GM06990 (cell line): ENCODE results near the gene MT1B.

ENCODE experiments used
- DNase-seq: peaks from one replicate; pipeline ENCODE4 v3.0.0-alpha.2; 2011; ENCODE audit not compliant: insufficient read length; ENCODE audit errors: extremely low read depth
- H3K27me3 ChIP-seq: replicated peaks from 2 replicates; pipeline ENCODE4 v1.6.0; 2011; ENCODE audit warnings: low read length; ENCODE audit not compliant: control insufficient read depth, insufficient read depth
- H3K36me3 ChIP-seq: 2 replicates; pipeline ENCODE4 v1.5.1; 2011; ENCODE audit warnings: low read length; ENCODE audit not compliant: control insufficient read depth, insufficient read depth
- H3K4me3 ChIP-seq: replicated peaks from 2 replicates; pipeline ENCODE4 v1.5.1; 2011; ENCODE audit warnings: low read depth, mild to moderate bottlenecking, control low read depth, low read length
- CTCF ChIP-seq: IDR thresholded peaks from 2 replicates; pipeline ENCODE4 v1.5.1; 2011; ENCODE audit warnings: low read length, control low read depth, mild to moderate bottlenecking, inconsistent platforms; ENCODE audit not compliant: insufficient read depth, poor library complexity, severe bottlenecking

Gene MT1B

GRCh38 chr16:56677474-56677873 lies 25.8 kb downstream of the MT1B start:
- H3K36me3 ChIP-seq = no peaks in the 10 kb centered on the region
- no peak for DNase-seq
- H3K4me3 ChIP-seq = no peak overlapping the region
- H3K27me3 ChIP-seq = no peaks in the 10 kb centered on the region; the same call in 1 of the 2 replicates
- no peak for TF ChIP-seq CTCF

DNA sequence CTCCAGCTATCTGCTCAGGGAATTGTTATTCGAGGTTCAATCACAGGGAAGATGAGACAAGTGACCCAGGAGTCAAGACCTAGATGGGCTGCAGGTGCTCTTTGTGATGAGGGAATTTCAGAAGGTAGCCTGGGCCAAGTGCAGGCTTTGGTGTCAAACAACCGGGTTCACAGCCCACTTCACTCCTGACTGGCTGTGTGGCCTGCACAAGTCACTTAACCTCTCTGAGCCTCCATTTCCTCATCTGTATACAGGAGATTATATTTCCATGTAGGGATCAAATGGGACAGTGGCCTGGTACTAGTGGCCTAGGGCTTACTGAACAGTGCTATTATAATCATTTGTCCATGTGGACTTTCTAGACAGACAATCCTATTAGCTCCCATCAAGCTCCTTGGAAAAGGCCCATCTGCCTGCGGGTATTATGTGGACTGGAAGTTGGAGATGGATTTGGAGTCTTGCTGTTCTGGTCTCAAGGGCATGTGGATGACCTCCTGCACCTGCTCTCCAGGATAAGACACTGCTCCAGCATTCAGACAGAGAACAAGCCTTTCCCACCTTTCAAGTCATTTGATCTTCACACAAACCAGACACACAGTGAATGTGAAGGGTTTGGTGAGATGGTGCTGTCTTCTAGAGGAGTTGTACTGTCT lies 27.5 kb downstream of the MT1B start:
- no peak for TF ChIP-seq CTCF
- Histone ChIP-seq H3K27me3 (no peaks in the 10 kb centered on the region), H3K36me3 (no peaks in the 10 kb centered on the region), H3K4me3 (no peak overlapping the region)
- DNase-seq = no peak

GRCh38 chr16:56679818-56680217 lies 28.1 kb downstream of the MT1B start:
- no peak for TF ChIP-seq CTCF
- H3K4me3 ChIP-seq = no peak overlapping the region
- DNase-seq = no peak
- H3K36me3 ChIP-seq = no peaks in the 10 kb centered on the region
- no peaks in the 10 kb centered on the region for H3K27me3 ChIP-seq

DNA sequence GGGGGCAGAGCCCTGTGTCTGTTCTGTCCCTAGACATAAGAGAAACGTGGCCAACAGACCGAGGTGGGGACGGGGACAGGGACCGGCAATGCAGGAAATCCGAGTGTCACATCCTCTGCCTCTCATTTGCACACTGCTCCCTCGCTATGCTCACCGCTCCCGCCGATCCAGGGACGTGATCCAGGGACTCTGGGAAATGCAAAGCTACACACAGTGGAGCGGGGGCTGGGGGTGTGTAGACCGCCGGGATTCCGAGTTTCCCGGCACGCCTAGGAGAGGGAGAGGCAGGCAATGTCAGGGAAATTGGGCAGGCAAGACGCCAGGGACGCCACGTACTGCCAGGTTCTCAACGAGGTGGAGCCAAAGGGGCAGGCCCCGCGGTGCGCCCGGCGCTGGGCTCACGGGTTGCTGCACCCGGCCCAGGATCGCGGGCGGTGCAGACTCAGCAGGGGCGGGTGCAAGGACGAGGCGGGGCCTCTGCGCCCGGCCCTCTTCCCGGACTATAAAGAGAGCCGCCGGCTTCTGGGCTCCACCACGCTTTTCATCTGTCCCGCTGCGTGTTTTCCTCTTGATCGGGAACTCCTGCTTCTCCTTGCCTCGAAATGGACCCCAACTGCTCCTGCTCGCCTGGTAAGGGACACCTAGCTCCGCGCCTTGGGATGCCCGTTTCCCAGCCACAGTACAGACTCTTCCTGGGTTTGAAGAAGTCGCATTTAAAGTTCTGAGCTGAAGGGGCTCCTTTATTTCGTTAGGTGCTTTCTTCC lies 30.4 kb downstream of the MT1B start, which contains the start of gene MT1X:
MT1X (plus strand) TSS at position 532 of the 764 bp plus-strand sequence; CDS start at position 603, 71 bp downstream.
- H3K27me3 ChIP-seq = no peaks in the 10 kb centered on the region
- H3K36me3 ChIP-seq = no peaks in the 10 kb centered on the region
- peak; percentile 84 for DNase-seq
- H3K4me3 ChIP-seq = peak within 1 kb of the TSS; percentile 79
- TF ChIP-seq CTCF = no peak

DNA sequence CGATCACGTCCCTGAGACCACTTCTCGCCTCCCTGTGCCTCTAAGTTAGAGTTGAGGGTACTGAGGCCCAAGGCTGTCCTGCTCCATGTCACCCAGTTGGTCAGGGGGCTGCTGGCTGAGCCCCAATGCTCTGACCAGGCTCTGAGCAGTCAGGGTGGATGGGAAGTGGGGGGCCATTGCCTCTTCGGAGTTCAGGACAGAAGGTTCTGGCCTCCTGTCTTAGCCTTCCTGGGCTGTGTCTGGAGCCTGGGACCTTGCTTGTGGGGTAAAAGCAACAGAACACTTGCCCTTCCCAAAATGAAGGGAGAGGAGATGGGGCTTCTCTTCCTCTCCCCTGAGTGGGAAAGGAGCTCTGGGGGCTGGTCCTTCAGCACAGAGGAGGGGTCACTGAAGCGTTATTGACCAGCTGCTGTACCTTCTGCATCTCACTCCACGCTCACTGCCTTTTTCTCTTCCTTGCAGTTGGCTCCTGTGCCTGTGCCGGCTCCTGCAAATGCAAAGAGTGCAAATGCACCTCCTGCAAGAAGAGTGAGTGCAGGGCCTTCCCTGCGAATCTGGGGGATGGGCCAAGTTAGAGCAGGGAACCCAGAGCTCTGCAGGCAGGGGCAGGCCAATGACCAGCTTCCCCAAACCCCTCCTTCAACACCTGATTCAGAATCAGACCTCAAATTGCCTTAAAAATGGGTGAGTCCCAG lies 31.2 kb downstream of the MT1B start:
- DNase-seq = no peak
- peak overlapping the region; percentile 79 for H3K4me3 ChIP-seq
- H3K36me3 ChIP-seq = no peaks in the 10 kb centered on the region
- TF ChIP-seq CTCF = no peak
- no peaks in the 10 kb centered on the region for H3K27me3 ChIP-seq
